ENCODE results near the gene PEPD.

Gene PEPD

DNA sequence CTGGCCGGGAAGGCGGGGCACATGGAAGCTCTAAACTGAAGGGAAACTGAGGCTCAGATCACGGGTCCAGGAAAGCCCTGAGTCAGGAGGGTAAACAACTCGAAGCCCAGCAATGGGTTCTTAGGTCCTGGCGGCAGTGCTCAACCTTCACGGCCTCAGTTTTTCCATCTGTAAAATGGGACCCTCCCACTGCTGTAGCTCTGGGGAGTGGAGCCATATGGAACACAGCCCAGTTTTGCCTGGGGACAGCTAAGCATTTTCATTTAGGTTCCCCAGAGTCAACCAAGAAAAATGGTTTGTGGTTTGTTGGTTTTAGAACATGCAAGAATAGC lies 117.7 kb downstream of the PEPD start:
- no peak for DNase-seq

DNA sequence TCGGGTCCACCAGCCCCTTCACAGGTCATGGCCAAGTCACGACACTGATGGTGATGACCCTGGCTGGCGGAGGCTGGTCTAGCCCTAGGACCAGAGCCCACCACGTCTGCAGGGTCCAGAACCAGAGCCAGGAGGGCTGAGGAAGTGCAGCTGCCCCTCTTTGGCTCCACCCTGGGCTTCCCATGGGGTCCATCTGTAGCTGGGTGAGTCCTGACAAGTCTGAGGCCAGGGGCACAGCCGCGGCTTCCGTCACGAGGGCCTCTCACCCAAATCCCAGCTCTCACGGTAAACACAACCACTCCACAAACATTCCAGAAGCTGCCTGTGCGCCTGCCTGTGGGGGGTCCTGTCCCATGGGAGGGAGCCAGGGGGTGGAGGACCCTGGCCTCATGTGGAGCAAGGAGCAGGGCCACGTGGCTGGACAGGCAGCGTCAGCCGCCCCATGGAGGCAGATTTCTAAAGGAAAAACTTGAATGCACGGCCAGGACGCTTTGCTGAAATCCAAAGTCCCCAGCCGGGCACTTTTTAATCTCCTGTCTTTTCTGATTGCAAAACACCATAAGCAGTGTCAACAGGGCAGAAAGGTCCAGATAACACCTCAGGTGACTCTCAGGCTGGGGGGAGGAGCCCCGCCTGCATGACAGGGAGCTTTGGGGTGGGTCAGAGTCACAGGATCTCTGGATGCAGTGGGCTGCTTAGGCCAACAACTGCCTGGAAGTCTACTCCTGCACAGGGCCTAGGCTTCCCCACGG lies 118.2 kb downstream of the PEPD start:
- DNase-seq = no peak

DNA sequence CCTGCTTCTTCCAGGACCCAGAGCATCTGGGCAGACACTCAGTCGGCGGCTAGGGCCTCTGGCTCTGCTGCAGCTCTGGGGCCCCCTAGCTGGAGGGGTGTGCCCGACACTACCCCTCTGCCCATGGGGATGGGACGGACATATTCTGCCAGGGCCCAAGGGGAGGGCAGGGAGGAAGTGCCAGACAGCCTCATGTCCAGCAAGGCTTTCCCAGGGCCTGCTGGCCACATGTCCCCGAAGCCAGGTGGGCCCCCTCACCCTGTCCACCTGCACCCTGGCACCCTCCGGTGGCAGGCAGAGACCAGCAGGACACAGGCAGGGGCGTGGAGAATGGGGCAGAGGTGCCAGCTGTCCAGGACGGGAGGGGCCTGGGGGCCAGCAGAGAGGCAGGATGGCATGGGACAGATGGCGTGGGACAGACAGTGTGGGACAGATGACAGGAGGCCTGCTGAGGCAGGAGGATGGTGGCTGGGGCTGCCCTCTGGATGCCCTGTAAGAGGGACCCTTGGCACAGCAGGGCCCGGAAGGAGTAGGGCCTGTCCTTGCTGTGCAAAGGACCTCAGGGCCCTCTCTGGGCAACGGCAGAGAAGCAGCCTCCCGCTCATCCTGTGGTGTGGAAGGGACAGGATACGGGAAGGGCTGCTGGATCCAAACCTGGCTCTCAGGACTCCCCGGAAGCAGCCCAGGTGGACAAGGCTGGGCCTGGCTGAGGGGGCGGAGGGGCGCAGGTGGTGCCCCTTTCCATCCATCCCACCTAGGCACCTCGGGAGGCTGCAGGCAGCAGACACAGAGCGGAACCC lies 119.0 kb downstream of the PEPD start:
- DNase-seq = no peak

DNA sequence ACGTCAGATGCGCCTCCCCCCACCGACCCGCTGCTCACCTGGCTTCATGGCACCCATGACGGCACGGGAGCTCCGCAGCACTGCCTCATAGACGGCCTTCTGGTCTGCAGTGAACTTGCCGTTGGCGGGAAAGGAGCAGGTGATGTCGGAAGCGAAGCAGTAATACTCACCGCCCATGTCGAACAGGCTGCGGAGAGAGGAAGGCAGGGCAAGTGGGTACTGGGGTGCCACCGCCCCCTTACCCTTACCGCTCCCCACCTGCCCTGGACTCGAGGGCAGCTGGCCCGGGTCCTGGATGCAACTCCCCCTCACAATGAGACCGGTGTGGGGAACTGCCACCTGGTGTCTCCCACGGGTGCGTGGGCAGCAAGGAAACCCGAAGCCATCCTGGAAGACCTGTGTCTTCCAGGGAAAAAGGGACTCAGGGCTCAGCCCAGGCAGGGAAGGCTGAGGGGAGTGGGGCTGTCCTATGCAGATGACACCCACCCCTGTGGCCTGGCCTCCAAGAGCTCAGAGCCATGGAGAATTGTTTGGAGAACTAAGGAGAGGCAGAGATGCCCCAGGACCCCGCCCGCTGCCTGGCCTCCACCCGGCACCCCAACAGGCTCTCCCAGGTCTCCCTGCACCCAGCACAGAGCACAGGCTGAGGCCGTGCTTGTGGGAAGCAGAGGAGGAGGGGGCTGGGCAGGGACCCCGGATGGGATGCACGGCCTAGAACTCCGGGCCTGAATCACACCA lies 119.7 kb downstream of the PEPD start:
- no peak for DNase-seq

DNA sequence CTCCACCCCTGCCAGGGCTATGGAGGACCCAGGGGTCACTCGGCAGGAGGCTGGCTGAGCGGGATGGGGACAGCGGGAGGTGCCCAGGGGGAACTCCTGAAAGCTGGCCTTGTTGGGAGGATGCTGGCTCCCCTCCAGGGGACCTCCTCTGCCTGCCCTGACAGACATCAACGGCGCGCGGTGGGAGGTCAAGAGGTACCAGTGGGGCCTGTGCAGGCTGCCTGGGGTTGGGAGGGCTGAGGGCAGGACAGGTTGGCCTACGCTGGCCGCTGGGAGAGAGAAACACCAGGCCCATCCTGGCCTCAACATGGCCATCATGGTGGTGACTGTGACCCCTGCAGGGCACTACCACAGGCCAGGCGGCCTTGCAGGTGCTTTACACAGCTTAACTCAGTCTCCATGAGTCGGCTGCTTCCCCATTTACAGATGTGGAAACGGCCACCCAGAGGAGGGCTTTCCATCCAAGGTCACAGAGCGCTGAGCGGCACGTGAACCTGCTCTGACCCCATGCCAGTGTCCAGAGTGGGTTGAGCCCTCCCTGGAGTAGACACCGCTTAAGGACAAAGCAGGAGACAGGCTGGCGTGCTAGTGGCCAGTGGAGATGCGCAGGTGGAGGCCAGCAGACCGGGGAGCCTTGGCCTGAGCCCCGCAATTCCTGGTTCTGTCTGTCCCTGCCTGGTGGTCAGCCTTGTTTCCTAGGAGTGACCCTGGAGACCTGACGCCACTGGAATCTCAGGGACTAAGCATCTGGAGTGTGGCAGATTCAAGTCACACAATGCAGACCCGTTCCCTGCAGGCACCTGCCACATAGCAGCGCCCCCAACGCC lies 120.5 kb downstream of the PEPD start:
- no peak for DNase-seq

DNA sequence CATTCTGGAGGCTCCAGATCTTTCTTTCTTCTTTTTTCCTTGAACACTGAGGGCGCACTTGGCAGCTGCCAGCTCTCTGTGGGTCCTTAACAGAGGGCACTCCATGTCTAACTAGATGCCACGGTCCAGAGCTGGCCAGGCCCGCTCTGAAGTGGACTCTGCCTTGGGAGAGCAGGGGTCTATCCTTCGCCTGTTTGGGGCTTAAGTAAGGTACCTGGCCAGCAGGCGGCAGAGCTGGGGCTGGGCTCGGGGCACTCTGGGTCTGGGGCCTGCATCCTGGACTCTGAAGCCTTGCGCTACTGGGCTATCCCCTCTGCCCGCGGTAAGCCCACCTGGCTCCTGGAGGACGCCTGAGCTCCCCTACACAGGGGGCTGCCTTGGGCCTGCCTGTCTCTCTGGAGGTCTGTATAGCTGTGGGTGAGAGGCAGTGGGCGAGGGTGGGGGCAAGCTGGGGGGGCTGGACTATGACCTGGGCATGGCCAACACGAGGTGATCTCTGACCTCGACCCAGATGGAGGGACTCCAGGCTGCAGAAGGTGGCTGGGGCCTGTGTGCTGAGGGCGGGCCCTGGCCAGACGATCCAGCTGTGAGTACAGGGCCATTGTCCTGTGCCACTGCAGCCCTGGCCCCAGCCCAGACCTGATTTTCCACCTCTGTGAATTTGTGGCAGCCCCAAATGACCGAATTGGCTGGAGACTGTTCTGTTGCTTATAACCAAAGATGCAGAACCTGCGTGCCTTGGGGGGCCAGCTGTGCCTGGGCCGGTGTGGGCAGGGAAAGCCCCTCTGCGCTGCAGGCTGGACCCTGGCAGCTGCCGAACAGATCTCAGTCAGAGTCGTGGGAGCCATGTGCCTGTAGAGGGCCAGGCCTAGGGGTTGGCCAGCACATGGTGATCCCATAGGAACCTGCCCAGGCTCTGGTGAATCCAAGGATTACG lies 121.6 kb downstream of the PEPD start:
- no peak for DNase-seq

DNA sequence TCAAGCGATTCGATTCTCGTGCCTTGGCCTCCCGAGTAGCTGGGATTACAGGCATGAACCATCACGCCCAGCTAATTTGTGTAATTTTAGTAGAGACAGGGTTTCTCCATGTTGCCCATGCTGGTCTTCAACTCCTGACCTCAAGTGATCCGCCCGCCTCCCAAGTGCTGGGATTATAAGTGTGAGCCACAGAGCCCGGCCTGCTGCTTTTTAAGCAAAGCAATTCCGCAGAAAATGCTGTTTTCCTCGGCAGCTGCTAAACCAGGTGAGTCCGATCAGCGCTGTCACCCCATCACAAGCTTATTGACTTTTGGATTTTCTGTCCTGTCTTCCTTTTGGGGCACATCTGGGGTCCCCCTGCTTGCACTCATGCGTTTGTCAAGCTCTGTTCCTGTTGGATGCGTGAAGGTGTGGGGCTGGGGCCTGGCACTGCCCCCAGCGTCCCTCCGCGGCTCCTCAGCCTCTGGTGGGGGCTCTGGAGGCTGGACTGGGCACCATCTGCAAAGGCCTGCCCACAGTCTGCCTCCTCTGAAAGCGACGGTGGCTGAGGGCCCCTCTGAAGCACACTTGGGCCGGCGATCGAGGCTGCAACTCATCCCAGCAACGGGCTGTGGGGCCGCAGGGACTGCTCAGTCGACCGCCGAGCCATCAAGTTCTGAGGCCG lies 122.4 kb downstream of the PEPD start:
- no peak for DNase-seq

DNA sequence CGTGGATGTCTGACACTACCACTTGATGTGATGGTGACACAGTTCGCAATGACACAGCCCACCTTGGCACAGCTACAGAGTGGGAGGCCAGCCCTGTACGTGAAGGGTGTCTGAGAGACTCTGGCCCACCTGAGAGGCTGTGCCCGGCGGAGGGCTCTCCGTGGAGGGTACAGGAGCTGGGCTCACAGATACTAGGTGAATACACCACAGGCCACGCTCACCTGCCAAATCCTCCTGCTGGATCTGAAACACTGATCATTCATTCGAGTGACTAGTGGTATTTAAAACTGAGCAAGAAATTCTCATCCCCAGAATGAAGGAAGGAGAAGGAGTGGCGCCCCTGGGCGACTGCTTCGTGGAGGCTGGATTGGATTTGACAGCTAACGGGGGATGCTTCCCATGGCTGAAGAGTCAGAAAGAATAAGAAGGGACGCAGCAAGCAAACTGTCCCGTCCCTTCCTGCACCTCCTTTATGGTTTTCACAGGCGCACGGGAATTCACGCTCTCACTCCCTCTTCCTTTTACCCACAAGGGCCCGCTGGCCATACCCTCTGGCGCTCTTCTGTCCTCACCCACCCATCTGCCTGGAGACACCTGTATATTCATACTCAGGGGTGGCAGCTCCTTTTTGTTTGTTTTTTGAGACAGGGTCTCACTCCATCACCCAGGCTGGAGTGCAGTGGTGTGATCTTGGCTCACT lies 123.1 kb downstream of the PEPD start:
- DNase-seq = no peak

DNA sequence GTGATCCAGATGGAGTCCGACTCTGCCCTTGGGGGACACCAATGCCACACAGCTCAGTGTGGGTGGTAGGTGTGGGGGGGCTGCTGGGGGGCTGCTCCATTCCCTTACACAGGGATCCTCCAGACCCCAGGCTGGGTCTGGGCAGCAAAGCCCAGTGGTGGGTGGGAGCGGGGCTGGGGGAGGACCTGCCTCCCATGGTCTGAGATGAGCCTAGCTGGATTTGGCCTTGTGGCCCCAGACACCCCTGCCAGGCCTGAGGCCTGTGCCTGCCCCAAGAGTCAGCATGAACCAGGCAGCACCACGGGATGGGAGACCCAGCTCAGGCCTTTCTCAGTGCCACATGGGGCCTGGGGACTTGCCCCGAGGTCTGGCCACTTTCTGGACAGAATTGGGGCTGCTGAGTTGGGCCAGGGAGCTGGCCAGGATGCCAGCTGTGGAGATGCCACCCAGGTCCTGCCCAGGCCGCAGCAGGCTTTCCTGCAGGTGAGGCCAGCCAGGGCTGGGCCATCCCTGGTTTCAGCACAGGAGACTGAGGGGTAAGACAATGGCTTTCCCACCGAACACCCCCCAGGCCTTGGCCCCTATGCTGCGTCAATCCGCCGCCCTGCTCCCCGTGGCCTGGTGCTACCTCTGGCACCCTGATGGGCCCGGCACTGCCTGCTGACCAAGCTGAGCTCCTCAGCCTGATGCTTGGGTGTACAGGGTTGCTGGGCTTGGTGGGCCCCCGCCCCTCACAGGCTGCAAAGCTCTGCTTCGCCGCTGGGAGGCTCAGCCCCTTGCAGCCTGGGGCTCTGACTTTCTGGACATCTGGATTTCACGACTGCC lies 123.8 kb downstream of the PEPD start:
- no peak for DNase-seq

DNA sequence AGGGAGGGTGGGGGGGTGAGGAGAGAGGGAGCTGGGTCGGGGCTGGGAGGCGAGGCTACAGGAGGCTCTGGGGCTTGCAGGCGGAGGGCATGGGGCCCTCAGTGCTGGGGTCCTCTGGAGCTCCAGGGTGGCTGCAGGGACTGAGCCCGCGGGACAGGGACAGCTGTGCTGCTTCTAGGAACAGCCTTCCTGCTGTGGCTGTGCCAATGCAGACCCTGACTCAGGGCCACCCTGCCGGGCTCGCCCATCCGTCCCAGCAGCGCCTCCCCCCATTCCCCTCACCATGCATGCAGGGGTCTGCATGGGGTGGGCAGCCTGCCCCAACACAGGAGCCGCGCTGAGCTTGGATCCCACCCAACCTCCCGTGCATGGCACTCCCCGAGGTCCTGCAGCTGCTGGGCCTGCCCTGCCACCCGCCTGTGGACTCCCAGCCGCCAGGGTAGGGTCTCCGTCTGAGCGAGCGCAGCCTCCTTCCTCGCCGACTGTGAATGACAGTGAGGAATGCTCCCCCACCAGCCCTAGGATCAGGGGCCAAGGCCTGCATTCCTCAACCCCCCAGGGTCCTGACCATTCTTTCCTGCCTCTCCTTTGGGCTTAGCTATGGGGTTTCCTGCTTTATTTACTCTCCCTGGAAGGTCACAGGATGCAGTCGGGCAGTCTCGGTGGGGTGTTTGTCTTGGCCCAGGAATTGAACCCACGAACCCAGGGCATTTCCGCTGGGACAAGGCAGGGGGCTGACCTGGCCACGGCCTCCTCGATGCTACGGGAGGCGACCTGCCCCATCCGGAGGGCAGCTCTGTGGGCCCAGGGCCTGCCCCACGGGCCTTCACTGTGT lies 124.7 kb downstream of the PEPD start:
- no peak for DNase-seq

DNA sequence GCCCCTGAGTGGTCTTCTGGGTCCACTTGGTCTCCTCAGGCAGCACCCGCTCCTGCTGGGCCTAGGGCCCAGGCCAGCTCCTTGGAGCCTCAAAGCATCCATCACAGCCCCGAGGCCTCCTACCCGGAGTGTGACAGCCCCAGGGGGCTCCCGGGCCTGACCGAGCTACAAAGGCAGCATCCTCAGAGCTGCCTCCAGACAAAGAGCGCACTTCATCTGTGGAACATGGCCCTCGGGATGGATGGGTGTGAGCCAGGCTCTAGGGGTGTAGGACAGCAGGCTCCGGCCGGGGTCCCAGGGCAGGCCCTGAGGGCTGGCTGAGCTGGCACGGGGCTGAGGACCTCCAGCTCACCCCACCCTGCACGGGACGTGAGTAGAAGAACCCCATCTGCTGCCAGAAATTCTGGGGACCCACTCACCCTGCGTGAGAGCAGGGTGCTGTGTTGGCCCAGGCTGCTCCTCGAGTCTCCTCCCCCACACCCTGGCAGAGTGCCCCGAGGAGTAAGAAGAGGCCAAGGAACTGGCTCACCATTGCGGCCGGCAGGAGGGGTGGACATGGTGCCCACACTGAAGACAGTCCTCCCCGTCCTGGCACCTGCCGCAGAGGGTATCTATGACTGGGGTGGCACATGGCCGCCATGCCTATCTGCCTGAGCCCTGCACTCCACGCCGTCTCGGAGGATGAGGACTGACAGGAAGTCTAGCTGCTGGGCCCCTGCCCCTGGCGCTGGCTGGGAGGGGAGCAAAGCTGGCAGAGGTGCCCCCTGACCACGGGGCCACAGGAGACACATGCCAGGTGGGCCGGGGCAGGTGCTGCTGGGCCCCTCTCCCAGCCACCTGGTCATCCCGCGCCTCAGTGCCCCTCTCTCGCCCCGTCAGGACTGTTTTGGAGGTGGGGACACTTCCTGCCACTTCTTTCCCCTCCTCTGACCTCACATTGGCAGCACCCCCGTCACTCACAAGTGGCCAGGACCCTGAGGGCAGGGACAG lies 125.7 kb downstream of the PEPD start:
- DNase-seq = no peak

DNA sequence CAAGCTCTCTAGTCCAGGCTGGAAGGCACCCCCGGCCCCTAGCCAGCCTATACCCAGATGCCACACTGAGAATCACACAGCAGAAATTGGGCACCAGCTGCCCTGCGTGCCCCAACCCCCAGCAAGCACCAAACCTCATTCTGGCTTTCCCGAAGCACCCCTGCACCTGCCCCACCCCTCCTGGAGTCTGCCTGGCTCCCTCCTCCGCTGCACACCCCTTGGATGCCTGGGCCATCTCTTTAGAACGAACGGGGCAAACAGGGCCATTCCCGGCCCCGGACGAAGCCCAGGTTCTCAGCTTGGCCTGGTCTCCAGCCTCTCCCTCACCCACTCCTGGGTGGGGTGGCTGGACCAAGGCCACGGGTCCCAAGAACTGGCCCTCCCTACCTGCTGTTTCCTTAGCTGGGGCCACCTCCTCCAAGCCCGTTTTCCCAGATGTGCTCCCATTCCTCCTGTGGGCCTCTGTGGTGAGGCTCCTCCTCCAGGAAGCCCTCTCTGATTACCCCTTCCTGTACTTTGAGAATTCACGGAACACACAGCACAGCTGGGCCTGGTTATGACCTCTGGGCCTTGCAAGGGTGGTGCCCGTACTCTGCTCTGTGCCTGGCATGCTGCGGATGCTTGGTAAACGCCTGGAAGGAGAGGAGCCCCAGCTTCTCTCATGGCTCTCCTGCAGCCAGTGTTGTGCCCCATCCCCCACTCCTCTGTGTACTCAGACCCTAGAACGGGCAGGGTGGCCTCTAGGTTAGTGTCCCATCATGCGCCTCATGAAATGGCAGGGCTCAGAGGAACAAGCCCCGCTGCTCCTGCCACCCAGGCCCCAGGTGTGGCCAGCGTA lies 126.6 kb downstream of the PEPD start:
- DNase-seq = no peak

DNA sequence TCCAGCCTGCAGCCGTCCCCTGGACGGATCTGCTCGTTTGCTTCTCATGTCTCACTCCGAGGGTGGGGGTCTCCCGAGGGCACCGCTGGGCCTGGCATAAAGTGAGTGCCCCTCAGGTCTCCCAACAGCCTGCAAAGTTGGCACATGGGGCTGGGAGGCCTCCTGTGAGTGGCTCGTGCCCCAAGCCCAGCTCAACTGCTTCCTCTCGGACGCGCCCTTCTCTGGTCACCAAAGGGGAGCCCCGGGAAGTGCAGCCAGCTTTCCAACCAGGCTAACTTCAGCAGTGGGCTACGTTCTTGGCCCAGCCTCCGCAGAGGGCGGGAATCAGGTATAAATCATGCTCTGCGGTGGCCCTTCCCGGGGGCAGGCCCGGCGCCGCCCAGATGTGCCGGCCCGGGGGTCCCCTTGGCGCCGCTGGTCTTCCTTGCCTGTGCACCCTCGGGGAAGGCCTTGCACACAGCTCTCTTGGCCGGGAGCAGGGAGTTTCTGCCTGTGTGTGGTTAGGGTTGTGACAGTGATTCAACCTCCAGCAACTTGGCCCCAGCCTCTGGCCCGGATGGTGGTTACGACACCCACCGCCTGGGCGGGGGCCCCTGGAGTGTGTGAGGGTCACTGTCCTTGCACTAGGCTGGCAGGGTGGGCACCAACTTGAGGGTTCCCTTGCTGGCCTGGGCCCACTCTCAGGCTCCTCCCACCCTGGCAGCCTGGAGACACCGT lies 127.4 kb downstream of the PEPD start:
- DNase-seq = no peak

DNA sequence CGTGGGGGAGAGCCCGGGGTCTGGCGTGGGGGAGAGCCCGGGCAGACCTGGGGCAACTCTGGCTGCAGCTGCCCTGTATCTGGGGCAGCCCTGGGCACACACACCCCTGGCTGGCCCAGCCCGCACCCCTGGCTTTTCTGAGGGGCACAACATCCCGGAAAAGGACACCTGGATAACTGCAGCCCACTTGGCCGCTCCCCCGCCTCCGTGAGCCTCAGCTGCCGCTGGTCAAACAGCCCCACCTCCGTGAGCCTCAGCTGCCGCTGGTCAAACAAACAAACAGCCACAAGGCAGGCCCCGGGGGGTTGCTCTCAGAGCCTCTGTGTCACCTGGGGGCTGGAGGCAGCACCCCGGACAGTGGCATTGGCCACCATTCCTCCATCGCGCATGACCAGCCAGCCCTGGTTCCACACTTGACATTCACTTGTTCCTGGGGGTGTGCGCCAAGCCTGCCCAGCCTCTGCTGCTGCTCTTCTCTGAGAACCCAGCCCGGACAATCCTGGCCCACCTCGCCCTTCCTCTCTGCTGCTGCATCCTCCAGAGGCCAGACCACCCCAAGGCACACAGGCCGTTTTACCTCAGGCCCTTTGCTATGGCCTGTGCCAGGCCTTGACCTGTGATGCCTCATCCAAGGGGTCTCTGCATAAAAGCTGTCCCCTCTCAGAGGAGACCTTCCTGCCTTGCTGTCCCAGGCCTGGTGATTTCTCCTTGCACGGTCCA lies 128.1 kb downstream of the PEPD start:
- DNase-seq = no peak

Data from activated CD4-positive, alpha-beta T cell treated with anti-CD3 and anti-CD28 coated beads, Interleukin-2, amount 50 U/mL, for 4 hours (primary cell).